HG03575 (cell line): ENCODE measurements around the gene MZF1.

ENCODE experiments used
- ATAC-seq: cut with Tn5 transposase; IDR thresholded peaks from one replicate; pipeline ENCODE4 v1.9.1; 2021; ENCODE audit not compliant: unreplicated experiment, insufficient number of reproducible peaks, low FRiP score; ENCODE audit errors: extremely low read depth

The MZF1 gene

DNA sequence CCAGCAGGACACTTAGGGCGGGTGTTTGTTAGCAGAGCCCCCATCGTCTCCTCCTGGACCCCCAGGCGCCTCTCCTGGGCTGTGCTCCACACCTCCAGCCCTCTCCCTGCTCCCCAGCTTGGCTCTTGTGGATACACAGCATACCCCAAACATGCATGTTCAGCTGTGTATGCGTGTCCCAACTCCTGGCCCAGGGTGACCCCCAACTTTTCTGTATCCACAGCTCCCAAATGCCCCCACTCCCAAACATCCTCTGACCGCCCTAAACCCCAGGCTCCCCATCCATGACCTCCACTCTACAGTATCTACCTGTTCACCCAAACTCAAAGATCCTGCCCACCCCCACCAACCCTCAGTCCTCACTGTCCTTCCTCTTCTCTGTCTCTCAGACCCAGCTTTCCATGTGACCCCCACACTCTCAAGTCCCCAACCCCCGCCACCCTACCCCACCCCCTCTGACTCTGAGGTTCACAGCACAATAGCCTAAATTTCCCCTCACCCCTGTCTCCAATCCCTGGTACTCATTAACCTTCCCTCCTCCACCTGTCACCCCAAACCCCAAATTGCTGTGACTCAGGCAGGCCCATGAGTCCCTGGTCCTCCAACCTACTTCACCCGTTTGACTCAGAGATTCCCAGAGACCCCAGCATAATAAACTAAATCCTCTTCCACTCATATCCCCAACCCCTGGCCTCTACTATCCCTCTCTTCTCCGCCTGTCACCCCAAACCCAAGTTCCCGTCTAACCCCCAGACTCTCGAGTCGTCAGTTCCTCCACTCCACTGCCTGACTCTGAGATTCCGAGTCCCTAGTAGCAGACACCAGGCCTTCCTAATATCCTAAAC lies 15.7 kb downstream of the MZF1 start:
- ATAC-seq: no peak

DNA sequence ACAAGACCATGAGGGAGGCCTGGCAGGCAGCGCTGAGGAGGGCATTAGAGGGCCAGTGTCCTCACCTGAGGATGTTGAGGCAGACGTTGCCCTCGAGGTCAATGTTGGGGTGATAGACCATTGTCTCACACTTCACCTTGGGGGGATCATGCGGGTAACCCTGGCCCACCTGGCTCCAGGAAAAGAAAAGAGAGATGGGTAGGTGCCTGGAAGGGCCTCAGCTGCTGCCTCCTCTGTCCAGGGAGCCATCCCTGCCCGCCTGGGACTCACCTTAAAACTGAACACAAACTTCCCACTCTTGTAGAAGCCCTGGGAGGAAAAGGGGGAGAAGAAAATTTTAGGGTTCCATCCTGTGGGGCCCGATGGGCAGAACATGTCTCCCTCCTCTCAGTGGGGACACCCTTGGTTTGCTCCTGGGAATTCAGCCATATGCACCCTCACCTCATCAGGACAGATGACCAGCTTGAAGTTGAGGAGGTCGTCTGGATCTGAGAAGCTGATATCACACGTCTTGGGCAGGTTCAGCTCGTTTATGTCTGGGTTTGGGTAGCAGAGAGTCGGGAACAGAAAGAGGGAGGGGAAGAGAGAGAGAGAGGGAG lies 16.4 kb downstream of the MZF1 start:
- no peak for ATAC-seq

DNA sequence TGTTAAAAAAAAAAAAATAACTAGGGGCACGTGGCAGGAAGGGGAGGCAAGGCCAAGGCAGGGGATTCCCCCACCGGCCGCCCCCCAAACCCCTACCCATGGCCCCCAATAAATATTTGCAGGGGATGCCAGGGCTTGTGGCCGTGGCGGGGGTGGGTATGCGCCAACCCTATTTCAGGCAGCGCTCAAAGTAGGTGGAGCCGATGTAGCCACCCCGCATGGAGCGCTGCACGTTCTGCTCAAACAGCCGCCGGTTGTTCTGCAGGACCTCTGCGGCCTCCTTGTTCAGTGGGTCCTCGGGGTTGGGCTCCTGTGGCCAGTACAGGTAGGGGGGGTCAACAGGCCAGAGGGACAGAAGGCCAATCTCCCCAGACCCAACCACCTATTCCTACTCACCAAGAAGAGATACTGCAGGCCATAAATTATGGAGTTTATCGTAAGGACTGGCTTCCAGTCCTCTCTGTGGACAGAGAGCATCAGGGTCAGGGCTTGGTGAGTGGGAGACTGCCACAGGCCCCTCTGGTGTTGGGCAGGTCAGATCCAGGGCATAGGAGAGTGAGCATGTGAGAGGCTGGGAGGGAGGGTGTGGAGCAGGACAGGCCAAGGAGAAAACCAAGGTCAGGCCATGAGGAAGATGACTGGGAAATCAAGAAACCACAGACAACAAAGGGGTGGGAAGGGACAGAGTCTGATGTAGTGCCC lies 17.1 kb downstream of the MZF1 start:
- ATAC-seq: no peak

DNA sequence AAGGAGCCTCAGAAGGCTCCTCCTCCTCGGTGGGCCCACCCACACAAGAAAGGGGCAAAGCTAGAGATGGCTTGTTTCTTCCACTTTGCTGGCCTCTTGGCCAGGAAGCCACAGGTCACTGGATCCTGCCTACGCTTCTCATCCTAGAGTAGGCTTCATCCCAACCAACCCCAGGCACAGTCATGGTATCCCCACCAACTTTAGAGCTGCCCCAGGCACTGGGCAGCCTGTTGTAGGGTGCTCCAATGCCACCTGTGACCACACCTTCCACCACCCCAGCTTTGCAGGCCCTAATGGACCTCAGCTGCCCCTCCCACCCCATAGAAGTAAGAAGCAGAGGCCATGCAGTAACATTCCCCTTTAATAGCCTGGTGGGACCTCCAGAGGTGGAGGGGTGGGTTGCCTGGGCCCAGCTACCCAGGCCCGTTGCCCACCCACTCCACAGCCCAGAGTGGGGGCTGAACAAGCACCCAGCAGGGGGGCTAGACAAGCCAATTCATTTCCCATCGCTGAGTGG lies 17.7 kb downstream of the MZF1 start:
- ATAC-seq: no peak

DNA sequence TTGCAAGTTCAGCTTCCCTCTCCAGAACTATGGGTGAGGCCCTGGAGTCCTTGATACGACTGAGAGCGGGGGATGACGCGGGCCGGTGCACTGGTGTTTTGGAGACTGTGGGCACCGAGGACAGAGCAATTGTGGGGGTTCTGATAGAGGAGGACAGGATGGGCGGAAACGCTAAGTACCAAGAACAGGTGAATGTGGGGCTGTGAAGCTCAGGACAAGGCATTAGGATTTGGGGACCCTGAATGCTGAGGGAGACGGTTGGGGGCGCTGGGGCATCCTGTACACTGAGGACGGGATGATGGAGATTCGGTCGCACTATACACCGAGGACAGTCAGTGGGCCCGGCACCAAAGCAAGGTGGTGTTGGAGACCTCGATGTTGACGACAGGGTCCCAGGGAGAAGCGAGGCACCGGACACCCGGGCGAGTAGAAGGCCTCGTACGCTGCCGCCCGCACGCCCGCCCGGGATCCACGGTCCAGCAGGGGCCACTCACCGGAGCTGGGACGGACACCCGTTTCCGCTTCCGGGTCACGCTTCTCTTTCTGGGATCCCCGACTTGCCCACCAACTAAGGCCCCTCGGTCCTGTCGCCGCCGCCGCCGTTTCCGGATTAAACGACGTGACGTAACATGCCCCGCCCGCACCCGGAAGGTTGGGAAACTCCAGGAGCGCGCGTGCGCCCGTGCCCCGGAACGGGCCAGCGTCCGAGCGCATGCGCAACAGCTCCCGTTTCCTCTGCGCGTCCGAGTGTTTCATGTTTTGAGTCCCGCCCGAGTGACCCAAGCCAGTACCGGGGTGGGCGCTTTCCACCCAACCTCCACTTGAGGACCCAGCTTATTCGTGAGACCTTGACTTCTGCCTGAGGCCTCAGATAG lies 18.4 kb downstream of the MZF1 start, which contains the start of gene CHMP2A:
TSS of gene CHMP2A (minus strand) at position 612 of the 875 bp plus-strand sequence. CDS start 893 bp downstream, outside the sequence.
- no peak for ATAC-seq

DNA sequence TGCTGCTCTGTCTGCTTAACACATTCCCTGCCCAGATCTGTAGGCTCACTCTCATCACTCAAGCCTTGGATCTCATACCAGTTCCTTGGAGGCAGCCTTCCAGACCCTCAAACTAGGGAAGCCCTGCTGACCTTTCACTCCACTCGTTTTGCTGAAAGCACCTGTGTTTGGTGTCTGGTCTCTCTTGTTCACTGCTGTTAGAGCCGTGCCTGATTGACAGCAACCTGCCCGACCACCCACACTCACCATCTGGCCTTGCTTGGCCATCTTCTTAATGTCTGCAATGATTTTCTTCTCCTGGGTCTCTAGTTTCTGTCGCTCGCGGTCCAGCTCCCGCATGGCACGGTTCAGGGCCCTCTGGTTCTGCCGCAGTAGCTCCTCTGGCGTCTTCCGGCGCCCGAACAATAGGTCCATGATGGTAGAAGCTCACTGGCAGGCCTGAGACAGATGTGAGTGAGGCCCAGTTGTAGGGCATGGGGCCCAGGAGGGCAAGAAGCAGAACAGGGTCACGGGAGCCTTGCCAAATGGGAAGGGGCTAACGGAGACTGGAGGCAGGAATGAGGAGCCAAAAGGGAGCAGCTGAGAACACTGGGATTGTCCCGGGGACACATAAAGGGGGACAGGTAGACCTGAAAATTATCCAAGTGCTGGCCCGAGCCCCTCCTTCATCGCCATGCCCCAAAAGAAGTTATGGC lies 19.2 kb downstream of the MZF1 start:
- ATAC-seq: no peak

DNA sequence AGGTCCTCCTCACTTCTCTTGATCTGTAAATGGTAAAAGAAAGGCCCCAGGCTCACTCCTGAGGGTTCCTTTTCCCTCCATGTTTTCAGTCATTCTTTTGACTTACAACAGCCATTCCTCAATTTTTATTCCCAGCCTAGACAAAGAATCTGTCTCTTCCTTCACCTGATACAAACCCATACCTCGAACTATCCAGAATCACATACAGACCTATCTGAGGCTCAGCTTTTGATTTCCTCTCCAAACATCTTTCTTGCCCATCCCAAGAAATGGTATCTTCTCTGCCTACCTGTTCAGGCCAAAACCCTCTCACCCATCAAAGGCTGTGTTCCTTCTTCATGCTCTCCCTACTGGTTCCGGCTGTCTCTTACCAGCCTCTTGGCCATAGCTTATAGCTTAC lies 20.5 kb downstream of the MZF1 start:
- no peak for ATAC-seq

DNA sequence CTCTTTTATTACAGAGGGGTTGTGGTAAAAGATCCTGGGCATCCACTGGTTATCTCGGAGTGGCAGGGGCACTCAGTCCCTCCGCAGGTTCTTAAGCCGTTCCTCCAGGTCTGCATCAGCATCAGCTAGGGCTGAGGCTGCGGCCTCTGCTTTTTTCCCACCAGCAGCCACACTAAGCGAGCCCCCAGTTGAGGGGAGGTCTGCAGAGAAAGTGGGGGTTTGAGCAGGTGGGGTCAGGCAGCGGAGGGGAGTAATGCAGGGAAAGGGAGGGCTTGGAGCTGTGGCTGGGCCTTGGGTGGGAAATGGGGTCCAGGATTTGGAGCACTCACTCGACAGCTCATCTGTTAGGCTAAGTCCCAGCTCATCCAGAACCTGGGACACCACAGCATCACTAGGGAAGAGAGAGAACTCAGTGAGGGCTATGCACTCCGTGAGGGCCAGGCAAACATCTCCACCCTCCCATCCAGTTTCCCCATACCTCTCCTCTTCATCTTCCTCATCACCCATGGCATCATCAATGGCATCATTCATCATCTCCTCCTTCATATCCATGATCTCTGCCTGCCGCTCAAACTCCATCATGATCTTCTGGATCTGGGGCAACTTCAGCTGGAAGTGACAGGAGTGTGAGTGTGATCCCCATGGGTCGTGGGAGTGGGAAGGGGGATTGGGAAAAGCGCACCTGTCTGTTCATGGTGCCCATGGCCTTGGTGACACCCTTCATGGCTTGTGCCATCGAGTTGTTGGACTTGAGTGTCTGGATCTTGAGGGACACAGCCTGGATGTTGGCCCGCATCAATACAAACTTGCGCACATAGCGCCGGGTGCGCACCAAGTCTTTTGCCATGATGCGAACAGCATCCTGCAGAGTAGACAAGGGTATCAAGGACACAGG lies 21.3 kb downstream of the MZF1 start:
- no peak for ATAC-seq

DNA sequence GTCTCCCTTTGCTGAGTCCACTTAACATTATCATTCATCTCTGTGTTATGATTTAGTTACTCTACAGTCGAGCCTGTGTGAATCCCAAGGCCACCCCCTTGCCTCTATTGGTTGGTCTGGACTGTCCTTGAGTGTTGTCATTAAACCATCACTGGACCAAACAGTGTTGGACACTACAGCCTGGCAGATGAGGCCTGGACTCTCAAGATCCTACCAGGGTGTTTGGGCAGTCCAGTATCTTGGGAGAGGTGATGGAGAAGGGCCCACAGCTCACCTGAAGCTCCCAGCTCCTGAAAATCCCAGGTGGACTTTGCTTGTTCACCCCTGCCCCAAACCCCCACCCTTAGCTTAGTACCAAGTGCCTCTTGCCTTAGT lies 22.0 kb downstream of the MZF1 start:
- no peak for ATAC-seq

DNA sequence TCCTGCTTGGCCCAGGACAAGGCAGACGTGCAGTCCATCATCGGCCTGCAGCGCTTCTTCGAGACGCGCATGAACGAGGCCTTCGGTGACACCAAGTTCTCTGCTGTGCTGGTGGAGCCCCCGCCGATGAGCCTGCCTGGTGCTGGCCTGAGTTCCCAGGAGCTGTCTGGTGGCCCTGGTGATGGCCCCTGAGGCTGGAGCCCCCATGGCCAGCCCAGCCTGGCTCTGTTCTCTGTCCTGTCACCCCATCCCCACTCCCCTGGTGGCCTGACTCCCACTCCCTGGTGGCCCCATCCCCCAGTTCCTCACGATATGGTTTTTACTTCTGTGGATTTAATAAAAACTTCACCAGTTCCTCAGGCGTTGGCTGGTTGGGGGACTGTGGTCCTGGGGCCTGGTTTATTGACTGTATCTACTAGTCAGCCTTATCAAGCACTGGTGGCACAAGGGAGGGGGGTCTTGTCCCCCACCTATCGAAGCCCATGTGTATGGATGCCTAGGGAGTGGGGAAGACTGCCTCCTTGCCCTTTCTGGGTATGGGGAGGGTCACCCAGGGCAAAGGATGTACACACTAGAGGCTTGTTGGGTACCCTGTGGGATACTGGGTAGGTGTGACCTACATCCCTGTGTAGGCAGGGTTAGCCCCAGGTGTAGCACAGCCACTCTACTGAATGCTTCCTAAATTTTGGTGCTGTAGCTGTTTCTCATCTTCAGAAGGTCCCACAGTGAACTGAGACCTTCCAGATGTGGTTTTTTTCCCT lies 22.6 kb downstream of the MZF1 start:
- no peak for ATAC-seq

DNA sequence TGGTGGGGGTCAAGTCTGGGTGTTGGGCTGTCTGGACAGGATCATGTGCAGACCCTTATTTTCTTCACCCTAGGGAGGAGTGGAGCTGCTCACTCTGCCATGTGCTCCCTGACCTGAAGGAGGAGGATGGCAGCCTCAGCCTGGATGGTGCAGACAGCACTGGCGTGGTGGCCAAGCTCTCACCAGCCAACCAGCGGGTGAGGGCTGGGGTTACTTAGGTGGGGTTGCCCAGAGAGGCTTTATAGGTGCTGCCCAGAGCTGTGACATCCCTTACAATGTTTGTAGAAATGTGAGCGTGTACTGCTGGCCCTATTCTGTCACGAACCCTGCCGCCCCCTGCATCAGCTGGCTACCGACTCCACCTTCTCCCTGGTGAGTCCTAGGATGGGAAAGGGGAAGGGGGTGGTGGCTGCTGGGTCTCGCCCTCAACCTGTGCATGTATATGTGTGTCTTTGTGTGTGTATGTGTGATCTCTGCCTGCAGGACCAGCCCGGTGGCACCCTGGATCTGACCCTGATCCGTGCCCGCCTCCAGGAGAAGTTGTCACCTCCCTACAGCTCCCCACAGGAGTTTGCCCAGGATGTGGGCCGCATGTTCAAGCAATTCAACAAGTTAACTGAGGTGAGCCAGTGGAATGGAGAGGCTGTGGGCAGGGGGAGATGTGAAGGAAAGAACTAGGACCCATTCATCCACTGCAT lies 23.3 kb downstream of the MZF1 start:
- ATAC-seq: no peak

DNA sequence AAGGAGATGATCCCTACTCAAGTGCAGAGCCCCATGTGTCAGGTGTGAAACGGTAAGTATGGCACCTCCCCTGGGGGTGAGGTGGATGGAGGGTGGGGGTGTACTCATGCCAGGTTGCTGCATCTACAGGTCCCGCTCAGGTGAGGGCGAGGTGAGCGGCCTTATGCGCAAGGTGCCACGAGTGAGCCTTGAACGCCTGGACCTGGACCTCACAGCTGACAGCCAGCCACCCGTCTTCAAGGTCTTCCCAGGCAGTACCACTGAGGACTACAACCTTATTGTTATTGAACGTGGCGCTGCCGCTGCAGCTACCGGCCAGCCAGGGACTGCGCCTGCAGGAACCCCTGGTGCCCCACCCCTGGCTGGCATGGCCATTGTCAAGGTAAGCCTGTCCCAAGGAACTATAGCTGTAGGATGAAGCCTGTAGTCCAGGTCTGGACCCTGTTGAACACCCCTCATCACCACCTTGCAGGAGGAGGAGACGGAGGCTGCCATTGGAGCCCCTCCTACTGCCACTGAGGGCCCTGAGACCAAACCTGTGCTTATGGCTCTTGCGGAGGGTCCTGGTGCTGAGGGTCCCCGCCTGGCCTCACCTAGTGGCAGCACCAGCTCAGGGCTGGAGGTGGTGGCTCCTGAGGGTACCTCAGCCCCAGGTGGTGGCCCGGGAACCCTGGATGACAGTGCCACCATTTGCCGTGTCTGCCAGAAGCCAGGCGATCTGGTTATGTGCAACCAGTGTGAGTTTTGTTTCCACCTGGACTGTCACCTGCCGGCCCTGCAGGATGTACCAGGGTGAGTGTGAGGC lies 24.1 kb downstream of the MZF1 start:
- ATAC-seq: no peak

DNA sequence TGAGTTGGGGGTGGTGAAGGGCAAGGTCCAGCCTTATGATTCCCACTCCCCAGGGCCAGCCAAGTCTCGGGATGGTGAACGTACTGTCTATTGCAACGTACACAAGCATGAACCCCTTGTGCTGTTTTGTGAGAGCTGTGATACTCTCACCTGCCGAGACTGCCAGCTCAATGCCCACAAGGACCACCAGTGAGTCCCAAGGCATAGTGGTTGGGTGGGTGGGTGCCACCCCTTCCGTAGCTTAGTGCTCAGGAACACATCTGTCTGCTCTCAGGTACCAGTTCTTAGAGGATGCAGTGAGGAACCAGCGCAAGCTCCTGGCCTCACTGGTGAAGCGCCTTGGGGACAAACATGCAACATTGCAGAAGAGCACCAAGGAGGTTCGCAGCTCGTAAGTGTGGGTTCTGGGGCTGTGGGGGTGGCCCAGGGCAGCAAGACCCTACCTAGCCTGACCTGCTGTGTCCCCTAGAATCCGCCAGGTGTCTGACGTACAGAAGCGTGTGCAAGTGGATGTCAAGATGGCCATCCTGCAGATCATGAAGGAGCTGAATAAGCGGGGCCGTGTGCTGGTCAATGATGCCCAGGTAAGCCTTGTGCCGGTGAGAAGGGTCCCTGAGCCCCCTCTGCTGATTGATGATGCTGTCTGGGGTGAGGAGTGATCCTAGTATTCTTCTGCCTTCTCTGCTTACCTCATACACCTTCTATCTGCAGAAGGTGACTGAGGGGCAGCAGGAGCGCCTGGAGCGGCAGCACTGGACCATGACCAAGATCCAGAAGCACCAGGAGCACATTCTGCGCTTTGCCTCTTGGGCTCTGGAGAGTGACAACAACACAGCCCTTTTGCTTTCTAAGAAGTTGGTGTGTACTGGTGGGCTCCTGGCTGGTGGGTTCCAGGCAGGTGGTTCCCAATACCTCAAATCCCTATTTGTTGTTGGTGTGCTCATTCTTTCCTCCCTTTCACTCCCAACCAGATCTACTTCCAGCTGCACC lies 25.5 kb downstream of the MZF1 start:
- ATAC-seq: no peak

DNA sequence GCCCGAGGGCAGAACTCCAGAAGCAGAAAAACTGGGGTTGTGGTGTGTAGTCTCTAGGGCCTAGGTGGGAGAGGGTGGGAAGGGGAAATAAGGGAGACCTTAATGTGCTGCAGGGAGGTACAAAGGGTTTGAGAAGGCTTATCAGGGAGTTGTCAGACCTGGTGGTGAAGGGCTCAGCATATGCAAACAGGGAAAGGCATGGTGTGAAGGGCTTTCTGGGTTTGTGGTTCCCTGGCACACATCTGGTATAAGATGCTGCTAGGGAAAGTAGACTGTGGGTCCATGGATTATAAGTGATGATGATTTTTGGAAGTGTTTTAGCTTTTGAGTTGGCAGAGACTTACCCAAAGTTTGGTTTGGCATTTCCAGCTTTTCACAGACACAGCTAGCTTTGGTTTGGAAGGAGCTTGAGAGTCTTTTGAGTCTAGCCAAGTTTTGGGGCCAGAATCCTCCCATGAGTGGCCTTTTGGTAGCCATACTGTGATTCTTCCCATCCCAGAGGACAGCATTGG lies 27.1 kb downstream of the MZF1 start:
- ATAC-seq: no peak
